ENCODE measurements around the gene POFUT2. TPM values are rescaled to one million over a fixed set of nuclear protein-coding genes. Genes with fewer than 3 reads are reported as not detected.

The POFUT2 gene
- total RNA-seq, 1 donor from 2014 or later, result 9.0 TPM

DNA sequence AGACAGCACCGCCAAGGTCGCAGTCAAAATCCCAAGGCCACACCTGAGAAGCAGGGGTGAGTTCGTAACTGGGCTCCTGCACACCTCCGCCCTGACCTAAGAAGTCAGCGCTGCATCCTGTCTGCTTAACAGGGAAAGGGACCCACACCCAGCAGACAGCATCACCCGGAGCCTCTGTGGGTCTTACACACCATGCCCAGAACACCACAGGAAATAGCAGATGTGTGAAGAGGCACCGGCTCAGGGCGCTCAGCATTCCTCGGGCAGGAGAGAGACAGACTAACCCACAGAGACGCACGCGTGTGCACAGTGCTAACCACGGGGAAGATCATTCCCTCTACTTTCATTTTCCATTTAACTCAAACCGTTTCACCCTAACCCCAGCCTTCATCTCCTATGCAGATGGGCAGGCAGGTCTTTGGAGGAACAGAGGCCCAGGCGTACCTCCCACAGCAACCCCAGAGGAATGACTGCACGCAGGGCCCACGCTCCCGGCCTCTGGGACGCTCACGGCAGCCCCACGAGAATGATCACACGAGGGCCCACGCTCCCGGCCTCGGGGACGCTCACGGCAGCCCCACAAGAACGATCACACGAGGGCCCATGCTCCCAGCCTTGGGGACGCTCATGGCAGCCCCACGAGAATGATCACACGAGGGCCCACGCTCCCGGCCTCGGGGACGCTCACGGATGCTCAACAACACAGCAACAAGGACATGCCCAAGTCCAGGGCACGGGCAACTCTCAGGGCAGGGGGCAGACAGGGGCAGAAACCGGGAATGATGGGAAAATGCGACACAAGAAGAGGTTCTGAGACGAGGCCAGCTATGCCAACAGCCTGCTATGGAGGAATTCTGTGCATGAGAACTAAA lies 20.9 kb downstream of the POFUT2 start:
- Histone ChIP-seq H3K4me3 (ENCODE audit: low read depth, low read length) (no peak overlapping the region), H3K36me3 (ENCODE audit: control insufficient read depth, insufficient read depth, low read length) (peaks cover 22% of the 10 kb centered on the region), H3K27me3 (ENCODE audit: control insufficient read depth, insufficient read depth, low read length) (no peaks in the 10 kb centered on the region)
- TF ChIP-seq, protein P1, sequence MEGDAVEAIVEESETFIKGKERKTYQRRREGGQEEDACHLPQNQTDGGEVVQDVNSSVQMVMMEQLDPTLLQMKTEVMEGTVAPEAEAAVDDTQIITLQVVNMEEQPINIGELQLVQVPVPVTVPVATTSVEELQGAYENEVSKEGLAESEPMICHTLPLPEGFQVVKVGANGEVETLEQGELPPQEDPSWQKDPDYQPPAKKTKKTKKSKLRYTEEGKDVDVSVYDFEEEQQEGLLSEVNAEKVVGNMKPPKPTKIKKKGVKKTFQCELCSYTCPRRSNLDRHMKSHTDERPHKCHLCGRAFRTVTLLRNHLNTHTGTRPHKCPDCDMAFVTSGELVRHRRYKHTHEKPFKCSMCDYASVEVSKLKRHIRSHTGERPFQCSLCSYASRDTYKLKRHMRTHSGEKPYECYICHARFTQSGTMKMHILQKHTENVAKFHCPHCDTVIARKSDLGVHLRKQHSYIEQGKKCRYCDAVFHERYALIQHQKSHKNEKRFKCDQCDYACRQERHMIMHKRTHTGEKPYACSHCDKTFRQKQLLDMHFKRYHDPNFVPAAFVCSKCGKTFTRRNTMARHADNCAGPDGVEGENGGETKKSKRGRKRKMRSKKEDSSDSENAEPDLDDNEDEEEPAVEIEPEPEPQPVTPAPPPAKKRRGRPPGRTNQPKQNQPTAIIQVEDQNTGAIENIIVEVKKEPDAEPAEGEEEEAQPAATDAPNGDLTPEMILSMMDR (IDR thresholded peaks at IDR 0.05; ENCODE audit: insufficient read depth, low read length, severe bottlenecking), result no peak
- FAIRE-seq (no peak), DNase-seq (ENCODE audit: low read depth) (no peak)

DNA sequence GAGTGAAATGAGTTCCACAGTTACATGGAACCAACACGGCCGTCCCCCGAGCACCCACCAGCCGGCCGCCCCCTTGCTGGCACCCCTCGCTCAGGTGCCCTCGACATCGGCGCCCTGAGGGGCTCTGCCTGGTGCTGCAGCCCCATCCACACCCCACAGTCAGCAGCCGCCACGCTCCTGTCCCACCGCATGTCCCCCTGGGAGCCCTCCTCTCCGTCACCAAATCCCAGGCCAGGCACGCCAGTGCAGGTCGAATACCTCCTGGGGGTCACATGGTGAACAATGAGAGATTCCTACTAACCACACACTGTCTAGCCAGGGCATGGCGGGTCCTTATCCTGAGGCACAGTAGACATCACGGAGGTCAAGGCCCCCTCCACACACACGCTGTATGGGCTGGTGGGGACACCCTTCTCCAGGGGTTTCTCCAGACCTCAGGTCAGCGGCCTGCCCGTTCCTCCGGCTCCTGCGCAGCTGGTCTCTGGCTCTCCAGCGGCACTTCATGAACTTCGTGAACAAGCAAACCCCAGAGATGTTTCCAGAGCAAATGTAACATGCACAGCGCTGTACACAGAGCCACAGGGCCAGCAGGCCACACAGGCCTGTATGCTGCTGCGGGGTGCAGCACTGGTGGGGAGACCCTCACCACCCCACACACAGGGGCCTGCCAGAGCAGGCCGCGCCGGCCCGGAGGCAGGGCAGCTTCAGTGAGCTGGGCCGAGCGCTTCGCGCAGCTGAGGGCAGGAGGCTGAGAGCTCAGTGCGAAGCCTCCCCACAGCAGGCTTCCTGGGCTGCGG lies 21.8 kb downstream of the POFUT2 start:
- TF ChIP-seq, protein P1 (IDR thresholded peaks at IDR 0.05; ENCODE audit: insufficient read depth, low read length, severe bottlenecking), result no peak

GRCh38 chr21:45264912-45265515 lies 22.7 kb downstream of the POFUT2 start:
- TF ChIP-seq, protein P1 (IDR thresholded peaks at IDR 0.05; ENCODE audit: insufficient read depth, low read length, severe bottlenecking), result no peak
- DNase-seq (ENCODE audit: low read depth) (no peak), FAIRE-seq (no peak)
- peaks cover 22% of the 10 kb centered on the region for H3K36me3 ChIP-seq (ENCODE audit: control insufficient read depth, insufficient read depth, low read length)
- no peak overlapping the region for H3K4me3 ChIP-seq (ENCODE audit: low read depth, low read length)
- H3K27me3 ChIP-seq (ENCODE audit: control insufficient read depth, insufficient read depth, low read length), result no peaks in the 10 kb centered on the region

More for the DNA sequence above, 21.8 kb downstream of the POFUT2 start:
- Histone ChIP-seq H3K27me3 (ENCODE audit: control insufficient read depth, insufficient read depth, low read length) (no peaks in the 10 kb centered on the region), H3K36me3 (ENCODE audit: control insufficient read depth, insufficient read depth, low read length) (peaks cover 22% of the 10 kb centered on the region), H3K4me3 (ENCODE audit: low read depth, low read length) (no peak overlapping the region)
- DNase-seq (ENCODE audit: low read depth), result no peak
- no peak for FAIRE-seq

DNA sequence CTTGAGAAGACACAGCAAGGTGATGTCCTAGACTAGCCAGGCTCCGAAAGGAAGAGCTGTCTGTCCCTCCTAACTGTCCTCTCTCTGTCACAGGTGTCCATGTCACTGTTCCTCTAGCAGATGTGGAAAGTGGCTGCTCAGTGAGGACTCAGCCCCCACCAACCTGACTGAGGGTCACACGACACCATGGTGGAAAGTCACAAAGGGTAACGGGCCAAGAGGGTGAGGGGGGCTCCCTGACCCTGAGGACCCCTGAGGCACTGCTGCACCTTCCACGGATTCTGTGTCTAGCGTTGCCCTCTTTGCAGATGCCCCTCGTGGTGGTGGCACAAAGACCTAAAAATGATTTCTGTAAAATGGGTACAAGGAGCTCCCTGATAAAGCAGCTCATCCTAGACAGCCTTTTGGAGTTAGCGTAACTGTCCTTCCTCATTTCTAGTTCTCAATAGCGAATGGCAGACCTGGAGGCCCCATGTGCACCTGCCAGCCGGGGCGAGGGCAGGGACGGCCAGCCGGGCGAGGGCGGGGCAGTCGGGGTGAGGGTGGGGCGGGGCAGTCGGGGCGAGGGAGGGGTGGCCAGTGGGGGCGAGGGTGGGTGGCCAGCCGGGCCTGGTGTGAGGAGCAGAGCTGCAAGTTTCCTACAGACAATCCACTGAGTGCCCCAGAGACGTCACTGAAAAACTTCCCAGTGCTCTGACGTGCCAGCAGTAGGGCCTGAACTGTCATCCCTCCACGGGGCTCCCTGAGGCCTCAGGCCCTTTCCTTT lies 23.4 kb downstream of the POFUT2 start:
- H3K27me3 ChIP-seq (ENCODE audit: control insufficient read depth, insufficient read depth, low read length), result peaks cover 3% of the 10 kb centered on the region
- peaks cover 19% of the 10 kb centered on the region for H3K36me3 ChIP-seq (ENCODE audit: control insufficient read depth, insufficient read depth, low read length)
- TF ChIP-seq, protein P1 (IDR thresholded peaks at IDR 0.05; ENCODE audit: insufficient read depth, low read length, severe bottlenecking), result no peak
- no peak for DNase-seq (ENCODE audit: low read depth)
- FAIRE-seq, result no peak
- no peak overlapping the region for H3K4me3 ChIP-seq (ENCODE audit: low read depth, low read length)

DNA sequence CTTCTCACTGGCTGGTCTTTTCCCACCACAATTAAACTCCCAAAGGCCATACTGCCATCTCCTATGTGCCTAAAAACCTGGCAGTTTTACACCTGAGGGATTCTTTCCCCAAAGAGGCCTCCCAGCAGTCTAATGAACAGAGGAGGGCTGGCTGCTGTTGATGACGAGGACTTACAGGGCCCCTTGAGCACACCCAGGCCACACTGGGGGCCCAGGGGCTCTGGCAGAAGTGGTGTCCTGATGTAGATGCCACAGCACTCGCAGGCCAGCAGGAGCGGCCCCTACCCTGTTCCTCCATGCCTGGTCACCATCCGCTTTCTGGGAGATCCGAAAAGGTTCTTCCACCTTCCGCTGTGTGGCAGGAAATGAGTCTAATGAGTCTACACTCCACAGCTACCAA lies 24.2 kb downstream of the POFUT2 start:
- FAIRE-seq (no peak), DNase-seq (ENCODE audit: low read depth) (no peak)
- Histone ChIP-seq H3K27me3 (ENCODE audit: control insufficient read depth, insufficient read depth, low read length) (peaks cover 3% of the 10 kb centered on the region), H3K4me3 (ENCODE audit: low read depth, low read length) (no peak overlapping the region), H3K36me3 (ENCODE audit: control insufficient read depth, insufficient read depth, low read length) (peaks cover 19% of the 10 kb centered on the region)
- TF ChIP-seq, protein P1 (IDR thresholded peaks at IDR 0.05; ENCODE audit: insufficient read depth, low read length, severe bottlenecking), result no peak

Measured in bronchial epithelial cell (primary cell).